Muscle of leg (tissue), 11 donors: ENCODE results near the gene PPP2R5C. TPM values are rescaled to one million over a fixed set of nuclear protein-coding genes. Genes with fewer than 3 reads are reported as not detected.

ENCODE experiments used
- DNase-seq: peaks from one replicate; pipeline ENCODE4 v3.0.0; 2013
- H3K27ac ChIP-seq: one replicate; pipeline ENCODE4 v1.5.1; 2013; ENCODE audit warnings: mild to moderate bottlenecking, low read length, control low read depth
- H3K27me3 ChIP-seq: one replicate; pipeline ENCODE4 v1.6.1; 2013; ENCODE audit warnings: low read length; ENCODE audit not compliant: control insufficient read depth, insufficient read depth
- H3K36me3 ChIP-seq: one replicate; pipeline ENCODE4 v1.6.1; 2013; ENCODE audit warnings: low read length; ENCODE audit not compliant: control insufficient read depth, insufficient read depth
- H3K4me1 ChIP-seq: one replicate; pipeline ENCODE4 v1.6.1; 2013; ENCODE audit warnings: low read length; ENCODE audit not compliant: control insufficient read depth, insufficient read depth
- H3K4me3 ChIP-seq: one replicate; pipeline ENCODE4 v1.5.1; 2013; ENCODE audit warnings: low read length, control low read depth
- H3K9me3 ChIP-seq: replicated peaks from 2 replicates; pipeline ENCODE4 v1.6.1; 2013; ENCODE audit warnings: low read depth, low read length; ENCODE audit not compliant: control insufficient read depth
- WGBS: methylation state at CpG from one replicate; pipeline ENCODE4 v1.1.5; 2013; ENCODE audit warnings: missing lambda C conversion rate; ENCODE audit not compliant: insufficient coverage; 5-methylcytosine and 5-hydroxymethylcytosine counted together
- polyA plus RNA-seq, 8 donors: library from polyadenylated mRNA; unstranded; fragments of 120-200 nt; gene quantifications; one replicate each; pipeline versions ENCODE4 v1.2.1 to v1.2.3, GENCODE V29; 2013; ENCODE audit warnings: inconsistent platforms in 1 of 8, low replicate concordance in 1 of 8; ENCODE audit not compliant: insufficient read length in 8 of 8, insufficient read depth in 1 of 8
- total RNA-seq: library from RNA; stranded (reverse); fragments of 120-200 nt; gene quantifications from one replicate; pipeline ENCODE4 v1.2.4, GENCODE V29; 2013

The PPP2R5C gene
- total and polyA plus RNA-seq, 9 donors = 56.9 to 79.7 (median 65.9) TPM

- no peak overlapping the region for H3K4me3 ChIP-seq
- H3K36me3 ChIP-seq = peaks cover 51% of the 10 kb centered on the region
- WGBS = 93% methylated on average over 6 of the region's 8 CpGs
- no peaks in the 10 kb centered on the region for H3K4me1 ChIP-seq
- no peaks in the 10 kb centered on the region for H3K27me3 ChIP-seq
- H3K9me3 ChIP-seq = no peaks in the 10 kb centered on the region
- DNase-seq = no peak
- H3K27ac ChIP-seq = no peak overlapping the region
Observed at GRCh38 chr14:101908795-101909194, 147.3 kb downstream of the PPP2R5C start.

- no peaks in the 10 kb centered on the region for H3K4me1 ChIP-seq
- H3K27ac ChIP-seq = no peak overlapping the region
- WGBS = 90% methylated on average over 9 of the region's 12 CpGs
- no peak for DNase-seq
- H3K27me3 ChIP-seq = no peaks in the 10 kb centered on the region
- H3K9me3 ChIP-seq = no peaks in the 10 kb centered on the region
- H3K4me3 ChIP-seq = no peak overlapping the region
- H3K36me3 ChIP-seq = peaks cover 52% of the 10 kb centered on the region
Observed at GRCh38 chr14:101909371-101910096, 148.0 kb downstream of the PPP2R5C start.

GRCh38 chr14:101912841-101913240, 151.3 kb downstream of the PPP2R5C start:
- no peak overlapping the region for H3K27ac ChIP-seq
- no peaks in the 10 kb centered on the region for H3K27me3 ChIP-seq
- H3K36me3 ChIP-seq = peaks cover 39% of the 10 kb centered on the region
- H3K4me1 ChIP-seq = no peaks in the 10 kb centered on the region
- 80% methylated on average over 2 of the region's 13 CpGs for WGBS
- no peak overlapping the region for H3K4me3 ChIP-seq
- no peak for DNase-seq
- no peaks in the 10 kb centered on the region for H3K9me3 ChIP-seq

GRCh38 chr14:101914083-101914482, 152.6 kb downstream of the PPP2R5C start:
- Histone ChIP-seq H3K27me3 (no peaks in the 10 kb centered on the region), H3K4me1 (no peaks in the 10 kb centered on the region), H3K4me3 (no peak overlapping the region), H3K36me3 (peaks cover 30% of the 10 kb centered on the region), H3K27ac (no peak overlapping the region), H3K9me3 (no peaks in the 10 kb centered on the region)
- 95% methylated on average over 7 of the region's 8 CpGs for WGBS
- DNase-seq = no peak

GRCh38 chr14:101915871-101916815, 154.6 kb downstream of the PPP2R5C start:
- H3K4me3 ChIP-seq = no peak overlapping the region
- WGBS = 91% methylated on average over 20 of the region's 23 CpGs
- H3K4me1 ChIP-seq = no peaks in the 10 kb centered on the region
- H3K36me3 ChIP-seq = peaks cover 26% of the 10 kb centered on the region
- no peak for DNase-seq
- H3K27ac ChIP-seq = no peak overlapping the region
- no peaks in the 10 kb centered on the region for H3K27me3 ChIP-seq
- H3K9me3 ChIP-seq = no peaks in the 10 kb centered on the region

- Histone ChIP-seq H3K4me1 (no peaks in the 10 kb centered on the region), H3K36me3 (peaks cover 29% of the 10 kb centered on the region)
- no peak for DNase-seq
Observed at GRCh38 chr14:101916816-101917412, 155.4 kb downstream of the PPP2R5C start.

GRCh38 chr14:101917413-101918017, 156.0 kb downstream of the PPP2R5C start:
- Histone ChIP-seq H3K27me3 (no peaks in the 10 kb centered on the region), H3K9me3 (no peaks in the 10 kb centered on the region), H3K27ac (no peak overlapping the region), H3K4me3 (no peak overlapping the region), H3K4me1 (no peaks in the 10 kb centered on the region), H3K36me3 (peaks cover 31% of the 10 kb centered on the region)
- no peak for DNase-seq
- WGBS = 61% methylated on average over 16 of the region's 17 CpGs

More at GRCh38 chr14:101916816-101917412, 155.4 kb downstream of the PPP2R5C start:
- no peak overlapping the region for H3K4me3 ChIP-seq
- no peaks in the 10 kb centered on the region for H3K9me3 ChIP-seq
- no peak overlapping the region for H3K27ac ChIP-seq
- no peaks in the 10 kb centered on the region for H3K27me3 ChIP-seq
- WGBS = 74% methylated on average over 17 of the region's 18 CpGs

GRCh38 chr14:101918065-101918989, 156.8 kb downstream of the PPP2R5C start:
- no peak for DNase-seq
- Histone ChIP-seq H3K4me3 (no peak overlapping the region), H3K27ac (no peak overlapping the region), H3K27me3 (no peaks in the 10 kb centered on the region), H3K9me3 (no peaks in the 10 kb centered on the region), H3K36me3 (peaks cover 34% of the 10 kb centered on the region), H3K4me1 (no peaks in the 10 kb centered on the region)
- 43% methylated on average over 5 of the region's 22 CpGs for WGBS

- no peak for DNase-seq
- H3K4me3 ChIP-seq = no peak overlapping the region
- no peaks in the 10 kb centered on the region for H3K9me3 ChIP-seq
- H3K27ac ChIP-seq = no peak overlapping the region
- no peaks in the 10 kb centered on the region for H3K4me1 ChIP-seq
- H3K36me3 ChIP-seq = peaks cover 27% of the 10 kb centered on the region
- 100% methylated on average over 1 of the region's 4 CpGs for WGBS
- no peaks in the 10 kb centered on the region for H3K27me3 ChIP-seq
Observed at GRCh38 chr14:101920271-101920670, 158.8 kb downstream of the PPP2R5C start.
